ENCODE measurements around the gene SYNDIG1.
A peak's percentile ranks its signal among the peaks of the same experiment; 100 is the strongest.

The SYNDIG1 gene

DNA sequence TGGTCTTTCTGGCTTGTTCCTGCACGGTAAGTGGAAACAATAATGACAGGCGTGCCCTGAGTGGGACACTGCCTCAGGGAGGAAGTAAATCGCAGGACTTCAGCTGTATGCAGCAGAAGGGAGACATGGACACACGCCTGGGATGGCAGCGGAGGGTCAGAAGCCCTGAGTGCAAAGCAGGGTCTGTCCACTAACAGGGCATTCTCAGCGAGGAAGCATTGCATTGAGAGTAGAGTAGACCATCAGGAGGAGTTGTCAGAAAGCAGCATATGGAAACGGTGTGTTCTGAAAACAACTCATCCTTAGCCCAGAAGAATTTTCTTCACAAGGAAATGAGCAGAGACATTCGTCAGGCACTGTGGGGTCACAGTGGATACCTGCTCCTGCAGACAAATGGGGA lies 134.0 kb downstream of the SYNDIG1 start:
- H3K9me3 Mint-ChIP-seq: peaks cover 9 to 16% of the 10 kb centered on the region in 2 donors
- H3K27me3 Mint-ChIP-seq: peaks cover 0 to 6% of the 10 kb centered on the region in 2 donors
- no peak overlapping the region for H3K27ac Mint-ChIP-seq
- no peak overlapping the region for H3K4me3 Mint-ChIP-seq
- peaks cover 0 to 2% of the 10 kb centered on the region in 2 donors for H3K4me1 Mint-ChIP-seq
- DNase-seq (no peak), ATAC-seq (replicated peaks) (no peak)
- H3K36me3 Mint-ChIP-seq: peaks cover 0 to 4% of the 10 kb centered on the region in 2 donors

DNA sequence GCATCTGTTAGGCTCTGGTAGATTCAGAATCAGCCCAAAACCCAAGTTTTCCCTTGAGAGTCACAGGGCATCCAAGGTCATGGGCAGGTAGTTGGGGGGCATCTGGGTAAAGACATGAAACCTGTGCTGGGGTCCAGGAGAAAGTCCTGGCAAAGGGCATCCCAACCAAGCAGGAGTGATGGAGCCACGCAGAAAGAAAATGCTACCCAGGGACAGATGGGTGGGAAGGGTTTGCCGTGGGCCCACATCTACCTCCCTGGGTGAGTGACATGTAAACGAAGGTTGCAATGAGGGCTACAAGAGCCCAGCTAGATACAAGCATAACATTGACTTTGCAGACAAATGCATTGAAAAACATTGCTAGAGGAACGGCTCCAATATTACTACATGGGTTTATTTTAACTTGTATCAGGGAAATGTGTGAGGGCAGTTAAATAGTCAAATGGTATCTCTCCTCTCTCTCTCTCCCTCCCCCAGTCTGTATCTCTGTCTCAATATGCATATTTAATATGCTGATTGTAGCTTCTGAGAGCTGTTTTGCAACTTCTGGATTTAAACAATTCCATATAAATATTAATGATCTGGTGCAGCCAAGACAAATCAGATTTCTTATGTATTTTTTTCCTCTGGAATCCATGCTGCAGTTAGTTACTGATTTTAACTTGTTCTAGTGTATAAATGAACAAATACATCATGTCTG lies 135.7 kb downstream of the SYNDIG1 start:
- Mint-ChIP-seq H3K4me1 (peaks cover 0 to 6% of the 10 kb centered on the region in 2 donors), H3K4me3 (no peak overlapping the region), H3K27ac (no peak overlapping the region), H3K27me3 (peaks cover 0 to 6% of the 10 kb centered on the region in 2 donors), H3K9me3 (peaks cover 5 to 9% of the 10 kb centered on the region in 2 donors), H3K36me3 (no peaks in the 10 kb centered on the region)
- ATAC-seq (replicated peaks): no peak
- no peak for DNase-seq

DNA sequence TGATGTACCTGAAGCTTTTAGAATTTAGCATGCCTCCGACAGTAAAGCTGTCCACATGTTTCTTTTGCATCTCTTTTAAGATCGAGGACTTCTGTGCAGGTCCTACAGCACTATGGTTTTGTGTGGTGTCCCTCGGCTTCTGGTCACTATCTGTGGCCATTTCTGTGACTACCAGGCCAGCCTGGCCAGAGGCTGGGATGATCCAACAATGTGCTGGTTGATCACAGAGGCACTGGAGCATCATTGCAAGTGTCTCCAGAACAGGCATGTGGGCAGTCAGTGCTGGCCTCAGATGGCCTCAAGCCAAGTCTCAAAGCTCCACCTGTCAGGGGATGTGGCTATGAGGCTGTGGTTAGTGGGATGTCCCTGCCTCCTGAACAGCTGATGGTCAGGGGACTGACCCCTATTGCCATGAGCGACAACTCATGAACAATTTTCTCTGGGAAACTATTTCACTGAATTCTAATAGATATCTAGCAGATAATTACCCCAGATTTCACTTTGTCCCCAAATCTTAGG lies 136.6 kb downstream of the SYNDIG1 start:
- no peak for ATAC-seq (replicated peaks)
- Mint-ChIP-seq H3K9me3 (peaks cover 2 to 5% of the 10 kb centered on the region in 2 donors), H3K4me1 (peaks cover 0 to 6% of the 10 kb centered on the region in 2 donors), H3K36me3 (no peaks in the 10 kb centered on the region), H3K4me3 (no peak overlapping the region), H3K27me3 (peaks cover 0 to 6% of the 10 kb centered on the region in 2 donors), H3K27ac (no peak overlapping the region)
- no peak for DNase-seq

DNA sequence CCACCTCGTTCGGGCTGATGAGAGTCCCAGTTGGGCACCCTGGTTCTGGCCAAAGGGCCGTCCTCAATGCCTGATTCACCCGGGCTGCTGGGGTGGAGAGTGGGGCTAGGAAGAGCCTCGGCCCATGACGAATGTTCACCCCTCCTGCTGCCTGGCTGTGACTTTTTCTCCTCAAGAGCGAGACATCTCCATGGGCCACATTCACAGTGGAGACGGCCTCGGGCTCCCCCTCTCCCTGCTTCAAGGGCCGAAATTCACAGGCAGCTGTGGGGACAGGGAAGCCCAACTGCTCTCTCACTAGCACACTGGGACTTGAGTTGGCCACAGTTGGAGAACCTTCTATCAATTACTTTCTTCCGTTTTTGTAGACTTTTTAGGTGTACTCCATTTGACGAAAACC lies 138.0 kb downstream of the SYNDIG1 start:
- Mint-ChIP-seq H3K36me3 (no peaks in the 10 kb centered on the region), H3K9me3 (no peaks in the 10 kb centered on the region), H3K27ac (no peak overlapping the region), H3K4me3 (no peak overlapping the region), H3K4me1 (peaks cover 0 to 6% of the 10 kb centered on the region in 2 donors), H3K27me3 (peaks cover 0 to 6% of the 10 kb centered on the region in 2 donors)
- ATAC-seq (replicated peaks): no peak
- DNase-seq: no peak

DNA sequence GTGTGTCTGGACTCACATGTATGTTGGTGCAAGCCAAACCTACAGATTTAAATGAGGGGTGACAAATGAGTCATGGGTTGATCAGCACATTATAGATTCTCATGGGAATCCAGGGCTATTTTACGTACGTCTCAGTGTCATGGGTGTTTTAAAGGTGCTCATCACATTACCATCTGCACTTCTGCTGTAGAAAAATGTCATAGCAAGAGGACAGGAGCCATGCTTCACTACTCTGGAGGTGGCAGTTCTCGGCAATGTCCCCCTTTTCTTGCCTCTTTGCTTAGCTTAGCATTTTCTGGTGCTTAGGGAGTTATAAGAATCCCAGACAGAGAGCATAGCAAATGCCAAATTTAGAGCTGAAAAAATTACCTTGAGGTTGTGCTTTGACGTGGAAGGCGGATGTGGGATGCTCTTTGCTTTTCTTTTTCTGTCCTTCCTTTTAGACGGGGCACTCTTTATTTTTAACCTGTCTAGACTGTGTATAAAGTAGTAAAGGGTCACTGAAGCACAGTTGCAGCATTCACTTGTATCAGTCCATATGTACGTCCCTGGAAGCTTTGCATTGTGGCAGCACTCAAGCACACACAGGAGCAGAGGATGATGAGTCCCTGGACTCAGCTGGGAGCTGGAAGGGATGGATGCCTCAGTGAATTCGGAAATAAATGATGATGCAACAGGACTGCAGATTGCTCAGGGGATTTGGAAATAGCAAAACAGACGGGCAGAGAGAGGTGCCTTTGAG lies 139.7 kb downstream of the SYNDIG1 start:
- no peak overlapping the region for H3K4me3 Mint-ChIP-seq
- ATAC-seq (replicated peaks) (peak; percentile 79 to 86), DNase-seq (no peak)
- H3K36me3 Mint-ChIP-seq: no peaks in the 10 kb centered on the region
- H3K9me3 Mint-ChIP-seq: no peaks in the 10 kb centered on the region
- H3K27ac Mint-ChIP-seq: no peak overlapping the region
- peaks cover 0 to 5% of the 10 kb centered on the region in 2 donors for H3K4me1 Mint-ChIP-seq
- peaks cover 0 to 3% of the 10 kb centered on the region in 2 donors for H3K27me3 Mint-ChIP-seq

DNA sequence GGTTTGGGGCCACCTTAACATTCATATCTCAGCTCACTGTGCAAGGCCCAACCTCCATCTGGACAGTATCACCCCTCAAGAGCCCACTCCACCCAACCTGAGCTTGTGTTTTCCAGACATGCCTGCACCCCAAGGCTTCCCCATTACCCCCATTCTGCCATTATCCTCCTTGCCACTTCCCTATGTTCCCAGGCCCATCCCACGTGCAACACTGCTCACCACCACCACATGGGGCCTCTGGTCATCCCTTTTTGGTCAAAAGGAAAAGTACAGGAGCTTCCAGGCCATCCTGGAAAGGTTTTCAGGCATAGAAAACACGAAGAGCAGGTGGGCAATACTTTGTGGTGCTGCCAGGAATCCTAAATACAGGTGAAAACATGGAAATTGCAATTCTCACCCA lies 140.3 kb downstream of the SYNDIG1 start:
- peaks cover 0 to 3% of the 10 kb centered on the region in 2 donors for H3K27me3 Mint-ChIP-seq
- no peak overlapping the region for H3K4me3 Mint-ChIP-seq
- no peaks in the 10 kb centered on the region for H3K9me3 Mint-ChIP-seq

DNA sequence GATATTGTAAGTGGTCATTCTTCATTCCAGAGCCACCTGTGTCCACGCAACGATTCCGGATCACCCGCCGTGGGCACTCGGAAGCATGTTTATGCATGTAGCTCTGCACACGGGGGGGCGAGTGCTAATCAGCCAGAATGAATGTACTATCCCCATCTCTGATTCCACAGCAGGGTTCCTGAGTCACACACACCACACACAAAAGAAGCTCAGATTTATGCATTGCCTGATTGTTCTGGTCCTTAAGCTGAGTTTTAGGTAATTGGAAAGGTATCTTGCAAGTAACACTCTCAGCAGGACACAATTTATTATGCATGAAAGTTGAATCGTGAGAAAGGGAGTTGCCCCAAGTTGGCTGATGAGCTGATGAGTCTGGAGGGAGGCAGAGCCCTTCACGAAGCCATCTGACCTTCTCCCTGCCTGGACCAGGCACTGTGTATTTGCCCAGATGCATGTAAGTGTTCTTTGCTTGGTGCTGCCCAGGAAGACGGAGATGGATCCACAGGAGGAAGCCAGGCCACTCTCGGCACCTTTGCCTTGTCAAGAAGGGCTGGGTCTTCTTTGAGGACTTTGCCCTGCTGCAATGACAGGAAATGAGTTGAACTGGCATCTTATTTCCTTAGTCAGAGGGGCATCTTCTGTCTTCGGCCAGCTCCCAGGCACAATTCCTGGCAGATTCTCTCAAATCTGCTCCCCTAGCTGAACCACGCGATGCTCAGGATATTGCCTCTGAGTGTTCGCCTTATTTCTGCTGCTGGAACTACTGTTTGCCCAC lies 141.1 kb downstream of the SYNDIG1 start:
- H3K27ac Mint-ChIP-seq: no peak overlapping the region
- no peak overlapping the region for H3K4me3 Mint-ChIP-seq
- no peaks in the 10 kb centered on the region for H3K9me3 Mint-ChIP-seq
- peaks cover 0 to 5% of the 10 kb centered on the region in 2 donors for H3K4me1 Mint-ChIP-seq
- no peaks in the 10 kb centered on the region for H3K36me3 Mint-ChIP-seq
- ATAC-seq (replicated peaks) (no peak), DNase-seq (no peak)
- peaks cover 0 to 3% of the 10 kb centered on the region in 2 donors for H3K27me3 Mint-ChIP-seq

More for the DNA sequence above, 140.3 kb downstream of the SYNDIG1 start:
- no peak for DNase-seq
- Mint-ChIP-seq H3K4me1 (peaks cover 0 to 5% of the 10 kb centered on the region in 2 donors), H3K27ac (no peak overlapping the region), H3K36me3 (no peaks in the 10 kb centered on the region)
- ATAC-seq (replicated peaks): no peak

DNA sequence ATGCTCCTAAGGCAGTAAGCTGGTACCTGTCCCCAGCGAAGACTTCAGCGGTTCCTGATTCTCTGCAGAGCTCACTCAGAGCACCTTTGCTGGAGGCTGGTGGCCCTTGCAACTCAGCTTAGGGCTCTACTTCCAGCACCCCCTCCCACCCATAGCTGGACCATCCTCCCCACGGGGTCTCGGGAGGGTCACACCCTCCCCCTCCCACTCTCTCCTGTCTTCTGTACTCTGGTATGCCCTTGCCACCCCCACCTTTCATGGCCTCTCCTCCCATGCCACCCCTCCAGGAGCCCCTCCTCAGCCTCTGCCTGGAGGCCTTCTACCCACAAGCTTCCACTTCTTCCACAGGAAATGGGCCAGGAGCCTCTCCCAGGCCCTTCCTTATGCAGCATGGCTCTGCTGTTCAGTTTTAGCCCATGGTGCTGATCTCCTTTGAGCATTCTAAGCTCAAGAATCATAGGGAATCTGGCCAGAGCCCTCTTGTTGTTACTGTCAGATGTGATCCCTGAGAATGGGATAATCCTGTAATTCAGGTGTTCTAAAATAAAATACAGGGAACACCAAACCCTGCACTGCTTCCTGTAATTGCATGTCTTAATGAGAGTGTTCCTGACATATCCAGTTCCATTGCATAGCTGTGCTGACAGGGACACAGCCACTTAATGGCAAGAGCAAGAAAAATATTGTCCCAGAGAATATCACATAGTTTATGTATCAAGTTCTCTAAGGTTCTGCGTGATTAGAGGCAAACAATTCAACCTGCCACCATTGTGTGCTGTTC lies 142.1 kb downstream of the SYNDIG1 start:
- Mint-ChIP-seq H3K27me3 (peaks cover 0 to 3% of the 10 kb centered on the region in 2 donors), H3K4me3 (no peak overlapping the region), H3K4me1 (peaks cover 0 to 5% of the 10 kb centered on the region in 2 donors), H3K27ac (no peak overlapping the region), H3K9me3 (no peaks in the 10 kb centered on the region), H3K36me3 (no peaks in the 10 kb centered on the region)
- ATAC-seq (replicated peaks) (no peak), DNase-seq (no peak)

DNA sequence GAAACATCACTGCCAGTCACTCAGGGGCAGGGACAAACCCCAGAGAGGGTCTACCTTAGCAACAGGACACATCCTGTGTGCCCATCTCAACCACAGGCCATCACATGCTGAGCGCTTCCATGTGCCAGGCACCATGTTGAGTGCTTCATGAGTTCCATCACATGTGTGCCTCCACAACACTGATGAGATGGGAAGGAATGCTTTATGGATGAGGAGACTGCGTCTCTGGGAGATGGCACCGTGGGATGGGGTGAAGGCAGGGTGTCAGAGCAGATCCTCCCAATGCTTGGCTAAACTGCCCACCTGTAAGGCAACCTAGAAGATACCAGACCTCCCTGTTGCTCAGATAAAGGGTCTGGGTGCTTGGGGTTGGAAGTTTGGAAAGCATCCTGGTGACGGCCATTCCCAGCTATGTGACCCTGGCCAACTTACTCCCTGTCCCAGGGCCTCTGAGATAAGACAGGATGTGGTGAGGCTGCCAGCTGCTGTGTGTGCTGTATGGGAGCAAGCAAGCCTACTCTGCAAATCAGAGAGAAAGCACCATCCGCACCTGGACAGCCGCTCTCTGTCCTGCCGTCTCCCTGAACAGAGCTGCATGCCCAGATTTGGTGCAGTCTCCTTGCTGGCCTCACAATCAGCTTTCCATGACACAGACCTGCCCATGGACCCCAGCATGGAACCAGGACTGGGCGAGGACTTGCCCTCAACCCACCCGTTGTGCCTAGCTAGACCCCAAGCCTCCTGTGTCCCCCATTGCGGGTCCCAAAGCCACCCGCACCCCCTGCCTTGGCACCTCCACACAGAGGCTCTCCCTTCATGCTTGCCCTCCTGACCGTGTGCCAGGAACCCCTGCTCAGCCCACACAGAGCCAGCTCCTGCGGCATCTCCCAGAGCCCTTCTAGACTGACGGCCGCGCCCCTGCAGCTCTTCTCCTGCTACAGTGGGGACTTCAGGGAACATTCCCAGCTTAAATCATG lies 143.7 kb downstream of the SYNDIG1 start:
- Mint-ChIP-seq H3K36me3 (no peaks in the 10 kb centered on the region), H3K4me3 (no peak overlapping the region), H3K27ac (no peak overlapping the region), H3K4me1 (peaks cover 0 to 5% of the 10 kb centered on the region in 2 donors), H3K27me3 (peaks cover 8 to 9% of the 10 kb centered on the region in 2 donors), H3K9me3 (no peaks in the 10 kb centered on the region)
- no peak for ATAC-seq (replicated peaks)
- no peak for DNase-seq

DNA sequence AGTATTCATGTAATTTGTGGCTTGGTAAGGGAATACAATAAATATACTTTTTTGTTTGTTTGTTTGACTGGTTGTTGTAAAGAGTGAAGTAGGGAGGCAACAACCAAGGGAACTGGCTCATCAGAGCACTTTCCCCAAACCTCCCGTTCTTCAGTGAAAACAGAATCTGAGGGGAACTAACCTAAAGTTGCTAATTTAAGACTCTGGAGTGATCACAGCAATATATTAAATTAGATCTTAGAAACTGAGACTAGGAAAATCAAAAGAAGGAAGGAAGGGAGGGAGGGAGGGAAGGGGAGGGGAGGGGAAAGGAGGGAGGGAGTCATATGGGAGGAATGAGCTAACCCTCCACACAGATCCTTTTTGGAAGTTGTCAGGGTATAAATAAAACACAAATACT lies 144.9 kb downstream of the SYNDIG1 start:
- Mint-ChIP-seq H3K4me1 (peaks cover 3 to 10% of the 10 kb centered on the region in 2 donors), H3K9me3 (no peaks in the 10 kb centered on the region)
- ATAC-seq (replicated peaks): no peak

DNA sequence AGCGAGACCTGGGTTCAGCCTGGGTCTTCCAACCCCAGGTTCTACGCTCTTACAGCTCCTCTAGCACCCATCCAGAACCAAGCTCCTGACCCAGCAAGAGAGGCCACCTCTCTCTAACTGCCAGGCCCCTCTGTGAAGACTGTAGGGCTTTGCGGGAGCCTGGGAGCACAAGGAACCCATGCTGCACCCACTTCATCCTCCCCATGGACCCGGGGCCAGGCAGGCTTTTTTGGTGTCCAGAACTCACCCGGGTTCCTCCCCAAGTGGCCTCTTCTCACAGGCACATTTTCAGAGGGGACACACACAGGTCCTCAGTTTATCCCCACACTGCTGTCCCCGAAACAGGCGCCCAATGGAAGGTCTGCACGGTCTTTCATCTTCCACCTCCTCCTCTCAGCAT lies 145.9 kb downstream of the SYNDIG1 start:
- Mint-ChIP-seq H3K4me3 (no peak overlapping the region), H3K27ac (no peak overlapping the region), H3K9me3 (no peaks in the 10 kb centered on the region), H3K4me1 (peaks cover 2 to 10% of the 10 kb centered on the region in 2 donors), H3K27me3 (peaks cover 8 to 9% of the 10 kb centered on the region in 2 donors), H3K36me3 (no peaks in the 10 kb centered on the region)
- ATAC-seq (replicated peaks) (no peak), DNase-seq (no peak)

More for the DNA sequence above, 144.9 kb downstream of the SYNDIG1 start:
- DNase-seq: no peak
- H3K27me3 Mint-ChIP-seq: peaks cover 8 to 9% of the 10 kb centered on the region in 2 donors
- no peak overlapping the region for H3K4me3 Mint-ChIP-seq
- H3K36me3 Mint-ChIP-seq: no peaks in the 10 kb centered on the region
- H3K27ac Mint-ChIP-seq: no peak overlapping the region

DNA sequence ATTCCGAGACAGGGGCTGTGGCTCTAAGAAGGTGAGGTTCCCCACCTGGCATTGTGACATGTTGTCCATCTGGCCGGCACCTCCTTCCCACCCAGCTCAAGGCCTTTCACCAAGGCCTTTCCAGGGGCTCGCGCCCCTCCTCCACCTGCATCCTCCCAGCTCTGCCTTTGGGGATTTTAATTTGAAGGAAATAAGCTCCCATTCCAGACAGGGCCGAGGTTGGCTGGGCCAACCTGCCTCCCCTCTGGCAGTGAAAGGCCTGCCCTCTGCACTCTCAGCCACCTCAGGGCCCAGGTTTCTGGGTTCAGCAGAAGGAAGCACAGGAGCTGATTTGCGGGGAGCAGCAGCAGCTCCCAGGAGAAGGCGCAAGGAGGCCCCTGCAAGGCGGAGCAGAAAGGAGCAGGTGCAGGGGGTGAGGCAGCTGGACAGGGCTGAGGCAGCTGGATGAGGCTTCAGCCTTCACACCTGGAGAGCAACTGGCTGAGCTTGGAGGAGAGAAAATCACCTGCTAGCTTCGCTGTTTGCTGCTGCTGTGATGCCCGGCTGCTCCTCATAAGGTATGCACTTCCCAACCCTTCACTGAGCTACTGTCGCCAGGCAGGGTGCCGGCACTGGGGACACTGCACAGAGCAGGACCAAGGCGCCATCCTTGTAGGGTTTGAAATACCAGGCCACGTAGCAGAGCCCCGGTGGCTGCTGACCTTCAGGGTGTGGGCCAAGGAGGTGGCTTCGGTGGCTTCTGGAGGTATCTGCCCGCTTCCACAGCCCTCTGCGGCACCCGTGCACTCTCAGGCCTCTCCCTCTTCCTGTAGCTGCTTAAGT lies 147.0 kb downstream of the SYNDIG1 start:
- no peak overlapping the region for H3K27ac Mint-ChIP-seq
- no peak for DNase-seq
- no peak for ATAC-seq (replicated peaks)
- H3K27me3 Mint-ChIP-seq: peaks cover 8 to 9% of the 10 kb centered on the region in 2 donors
- peaks cover 2 to 10% of the 10 kb centered on the region in 2 donors for H3K4me1 Mint-ChIP-seq
- H3K9me3 Mint-ChIP-seq: no peaks in the 10 kb centered on the region
- H3K36me3 Mint-ChIP-seq: no peaks in the 10 kb centered on the region
- H3K4me3 Mint-ChIP-seq: no peak overlapping the region
